Activated gamma-delta T cell (primary cell): ENCODE results near the gene OLFM1.

ENCODE experiments used
- DNase-seq: peaks from one replicate; lab custom pipeline; 2025; lab: John Stamatoyannopoulos, UW
- total RNA-seq, 2 donors: gene quantifications; one replicate each; lab custom pipeline; 2026; lab: John Stamatoyannopoulos, UW

Gene OLFM1
- total RNA-seq, result 0 to 0.13 reads per million in 2 donors

GRCh38 chr9:135087489-135087792 is at the start of gene OLFM1:
OLFM1 (plus strand) TSS chr9:135087668; CDS start chr9:135087990, 322 bp downstream.
- DNase-seq, result no peak

GRCh38 chr9:135038331-135038730 is 49.1 kb upstream of the OLFM1 start:
- no peak for DNase-seq

GRCh38 chr9:135038826-135039225 is 48.6 kb upstream of the OLFM1 start:
- no peak for DNase-seq

GRCh38 chr9:135039266-135039870 is 48.1 kb upstream of the OLFM1 start:
- no peak for DNase-seq

GRCh38 chr9:135039916-135040645 is 47.4 kb upstream of the OLFM1 start:
- DNase-seq, result no peak

GRCh38 chr9:135040892-135041291 is 46.6 kb upstream of the OLFM1 start:
- DNase-seq, result no peak

- no peak for DNase-seq
These were observed 44.1 kb upstream of the OLFM1 start for GRCh38 chr9:135043345-135043744.

GRCh38 chr9:135045264-135045927 is 42.1 kb upstream of the OLFM1 start:
- DNase-seq, result no peak

- no peak for DNase-seq
These were observed 41.3 kb upstream of the OLFM1 start for GRCh38 chr9:135045928-135046738.

- no peak for DNase-seq
These were observed 40.6 kb upstream of the OLFM1 start for GRCh38 chr9:135046739-135047350.

- DNase-seq, result no peak
These were observed 39.9 kb upstream of the OLFM1 start for GRCh38 chr9:135047521-135047920.

GRCh38 chr9:135048046-135048757 is 39.3 kb upstream of the OLFM1 start:
- DNase-seq, result no peak

GRCh38 chr9:135048758-135049444 is 38.6 kb upstream of the OLFM1 start:
- DNase-seq, result no peak

GRCh38 chr9:135049460-135049859 is 38.0 kb upstream of the OLFM1 start:
- DNase-seq, result no peak

- DNase-seq, result no peak
These were observed 37.1 kb upstream of the OLFM1 start for GRCh38 chr9:135050072-135050990.

- no peak for DNase-seq
These were observed 36.0 kb upstream of the OLFM1 start for GRCh38 chr9:135051316-135052038.

- DNase-seq, result no peak
These were observed 34.3 kb upstream of the OLFM1 start for GRCh38 chr9:135053133-135053532.

GRCh38 chr9:135055181-135055580 is 32.3 kb upstream of the OLFM1 start:
- no peak for DNase-seq

- DNase-seq, result no peak
These were observed 30.9 kb upstream of the OLFM1 start for GRCh38 chr9:135056541-135056940.
